Mucosa of rectum (tissue), 2 donors: ENCODE data around the gene ZNF532.
A peak's percentile ranks its signal among the peaks of the same experiment; 100 is the strongest.

ENCODE experiments used
- H3K27ac ChIP-seq, 2 donors: one replicate each; pipeline ENCODE4 v1.7.0; 2013; ENCODE audit warnings: inconsistent platforms in 2 of 2, low read depth in 2 of 2, low read length in 2 of 2
- H3K27me3 ChIP-seq, 2 donors: one replicate each; pipeline ENCODE4 v1.7.0; 2013; ENCODE audit warnings: low read length in 2 of 2; ENCODE audit not compliant: control insufficient read depth in 2 of 2, insufficient read depth in 2 of 2
- H3K36me3 ChIP-seq, 2 donors: one replicate each; pipeline ENCODE4 v1.7.0; 2013; ENCODE audit warnings: low read length in 2 of 2; ENCODE audit not compliant: control insufficient read depth in 2 of 2, insufficient read depth in 2 of 2
- H3K4me1 ChIP-seq, 2 donors: one replicate each; pipeline ENCODE4 v1.7.0; 2013; ENCODE audit warnings: low read length in 2 of 2, mild to moderate bottlenecking in 1 of 2; ENCODE audit not compliant: control insufficient read depth in 2 of 2, insufficient read depth in 2 of 2
- H3K4me3 ChIP-seq, 2 donors: one replicate each; pipeline ENCODE4 v1.7.0; 2013; ENCODE audit warnings: low read length in 2 of 2
- H3K9ac ChIP-seq, 2 donors: one replicate each; pipeline ENCODE4 v1.7.0; 2013; ENCODE audit warnings: low read length in 2 of 2, low read depth in 1 of 2, mild to moderate bottlenecking in 1 of 2
- H3K9me3 ChIP-seq, 2 donors: one replicate each; pipeline ENCODE4 v1.7.0; 2013; ENCODE audit warnings: low read length in 2 of 2; ENCODE audit not compliant: control insufficient read depth in 2 of 2
- donor health status: healthy.
- donor health status: Normal muscosa, but diverticular disease.

Gene ZNF532

DNA sequence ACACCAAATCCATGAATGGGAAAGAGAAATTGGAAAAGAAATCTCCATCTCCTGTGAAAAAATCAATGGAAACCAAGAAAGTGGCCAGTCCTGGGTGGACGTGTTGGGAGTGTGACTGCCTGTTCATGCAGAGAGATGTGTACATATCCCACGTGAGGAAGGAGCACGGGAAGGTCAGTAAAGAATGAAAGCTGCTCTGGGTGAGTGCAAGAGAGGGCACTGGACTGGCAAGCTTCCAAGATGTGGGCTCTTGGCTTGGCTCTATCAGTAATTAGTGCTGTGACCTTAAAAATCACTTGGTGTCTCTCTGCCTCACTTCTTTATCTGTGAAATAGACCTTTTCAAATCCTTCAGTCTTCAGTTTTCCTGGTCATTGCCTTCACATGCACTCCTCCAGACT is 89.0 kb downstream of the ZNF532 start:
- H3K9ac ChIP-seq = no peak overlapping the region
- H3K36me3 ChIP-seq = no peaks in the 10 kb centered on the region
- no peak overlapping the region for H3K4me3 ChIP-seq
- H3K9me3 ChIP-seq = no peaks in the 10 kb centered on the region
- H3K27me3 ChIP-seq = no peaks in the 10 kb centered on the region
- H3K27ac ChIP-seq = no peak overlapping the region
- H3K4me1 ChIP-seq = no peaks in the 10 kb centered on the region

DNA sequence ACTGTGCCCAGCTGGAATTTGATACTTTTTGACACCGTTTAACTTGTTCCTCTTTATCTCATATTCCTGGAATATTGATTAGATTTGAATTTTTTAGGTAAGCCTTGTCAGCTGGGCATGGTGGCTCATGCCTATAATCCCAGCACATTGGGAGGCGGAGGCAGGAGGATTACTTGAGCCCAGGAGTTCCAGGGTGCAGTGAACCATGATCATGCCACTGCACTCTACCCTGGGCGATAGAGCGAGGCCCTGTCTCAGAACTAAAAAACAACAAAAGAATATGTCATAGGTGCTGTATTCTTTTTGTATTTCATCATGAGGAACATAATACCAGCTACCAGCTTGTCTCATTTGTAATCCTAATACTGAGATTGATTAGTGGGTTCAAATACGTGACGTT is 90.3 kb downstream of the ZNF532 start:
- Histone ChIP-seq H3K9ac (no peak overlapping the region), H3K4me1 (no peaks in the 10 kb centered on the region), H3K27me3 (no peaks in the 10 kb centered on the region), H3K27ac (no peak overlapping the region), H3K9me3 (no peaks in the 10 kb centered on the region), H3K36me3 (no peaks in the 10 kb centered on the region), H3K4me3 (no peak overlapping the region)

DNA sequence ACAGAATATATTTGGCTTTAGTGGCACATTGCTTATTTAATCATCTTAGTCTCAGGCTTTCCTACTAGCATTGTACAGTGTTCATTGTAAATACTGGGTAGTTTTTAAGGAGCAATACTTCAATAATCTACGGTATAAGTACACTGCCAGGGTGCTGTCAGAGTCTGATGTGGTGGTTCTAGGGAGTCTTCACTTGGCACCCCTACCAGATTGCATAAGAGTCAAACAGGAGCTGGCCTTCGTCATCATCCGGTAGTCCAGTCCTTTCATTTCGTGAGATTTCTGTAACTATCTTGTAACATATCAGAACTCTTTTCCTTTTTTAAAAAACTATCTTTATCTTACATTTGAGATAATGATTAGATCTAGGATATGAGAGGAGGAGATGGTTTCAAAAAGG is 91.1 kb downstream of the ZNF532 start:
- Histone ChIP-seq H3K27me3 (no peaks in the 10 kb centered on the region), H3K36me3 (no peaks in the 10 kb centered on the region), H3K27ac (no peak overlapping the region), H3K4me3 (no peak overlapping the region), H3K9ac (no peak overlapping the region), H3K4me1 (no peaks in the 10 kb centered on the region), H3K9me3 (no peaks in the 10 kb centered on the region)

GRCh38 chr18:58958628-58959027 is 94.0 kb downstream of the ZNF532 start:
- H3K27me3 ChIP-seq = no peaks in the 10 kb centered on the region
- no peaks in the 10 kb centered on the region for H3K4me1 ChIP-seq
- H3K36me3 ChIP-seq = no peaks in the 10 kb centered on the region
- no peak overlapping the region for H3K27ac ChIP-seq
- no peak overlapping the region for H3K4me3 ChIP-seq
- no peak overlapping the region for H3K9ac ChIP-seq
- no peaks in the 10 kb centered on the region for H3K9me3 ChIP-seq

DNA sequence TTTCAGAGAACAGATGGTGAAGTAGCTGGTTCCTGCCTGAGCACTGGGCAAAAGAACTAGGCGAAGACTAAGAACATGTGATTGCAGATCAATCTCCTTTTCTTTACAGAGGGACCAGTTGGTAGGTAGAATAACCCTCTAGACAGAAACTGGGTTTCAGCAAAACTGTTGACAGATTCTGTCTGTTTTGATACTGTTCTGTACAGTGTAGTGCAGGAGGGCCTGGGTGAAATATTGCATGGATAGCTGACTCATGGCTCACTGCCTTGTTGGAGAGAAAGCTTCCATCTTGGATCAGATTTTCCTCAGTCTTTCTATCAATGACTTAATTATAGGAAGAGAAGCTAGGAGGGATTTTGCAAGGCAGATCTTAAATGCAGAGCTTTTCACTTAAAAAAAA is 95.8 kb downstream of the ZNF532 start:
- Histone ChIP-seq H3K4me3 (no peak overlapping the region), H3K9ac (no peak overlapping the region), H3K4me1 (no peaks in the 10 kb centered on the region), H3K9me3 (no peaks in the 10 kb centered on the region), H3K27ac (no peak overlapping the region), H3K36me3 (no peaks in the 10 kb centered on the region), H3K27me3 (no peaks in the 10 kb centered on the region)

GRCh38 chr18:58960946-58961722 is 96.5 kb downstream of the ZNF532 start:
- Histone ChIP-seq H3K9ac (no peak overlapping the region), H3K27me3 (no peaks in the 10 kb centered on the region), H3K9me3 (no peaks in the 10 kb centered on the region), H3K4me3 (no peak overlapping the region), H3K36me3 (no peaks in the 10 kb centered on the region), H3K4me1 (peaks cover 0 to 3% of the 10 kb centered on the region in 2 donors), H3K27ac (no peak overlapping the region)

DNA sequence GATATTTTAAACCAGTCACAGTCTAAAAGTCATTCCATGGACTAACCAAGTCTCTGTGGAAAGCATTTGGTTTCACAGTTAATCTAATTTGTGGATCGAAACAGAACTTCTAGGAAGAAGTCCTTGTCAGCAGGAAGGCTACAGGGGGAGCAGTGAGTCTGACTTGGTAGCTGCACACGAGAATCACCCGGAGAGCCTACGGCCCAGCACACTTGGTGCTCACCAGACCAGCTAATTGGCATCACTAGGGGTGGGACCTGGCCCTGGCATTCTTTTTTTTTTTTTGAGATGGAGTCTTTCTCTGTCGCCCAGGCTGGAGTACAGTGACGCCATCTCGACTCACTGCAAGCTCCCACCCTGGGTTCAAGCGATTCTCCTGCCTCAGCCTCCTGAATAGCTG is 97.7 kb downstream of the ZNF532 start:
- Histone ChIP-seq H3K9ac (no peak overlapping the region), H3K9me3 (no peaks in the 10 kb centered on the region), H3K4me1 (peaks cover 5 to 9% of the 10 kb centered on the region in 2 donors), H3K27me3 (no peaks in the 10 kb centered on the region), H3K27ac (no peak overlapping the region), H3K4me3 (no peak overlapping the region), H3K36me3 (no peaks in the 10 kb centered on the region)

- Histone ChIP-seq H3K4me3 (no peak overlapping the region), H3K4me1 (peaks cover 9 to 16% of the 10 kb centered on the region in 2 donors), H3K36me3 (peaks cover 0 to 2% of the 10 kb centered on the region in 2 donors), H3K9me3 (no peaks in the 10 kb centered on the region), H3K27ac (peak overlapping the region; percentile 34 to 39), H3K27me3 (no peaks in the 10 kb centered on the region), H3K9ac (peak overlapping the region in 1 of 2 donors; percentile 48)
These were observed 100.8 kb downstream of the ZNF532 start for GRCh38 chr18:58965291-58966004.

GRCh38 chr18:58966005-58966677 is 101.5 kb downstream of the ZNF532 start:
- Histone ChIP-seq H3K9me3 (no peaks in the 10 kb centered on the region), H3K9ac (no peak overlapping the region), H3K27me3 (no peaks in the 10 kb centered on the region), H3K36me3 (peaks cover 0 to 2% of the 10 kb centered on the region in 2 donors), H3K4me1 (peaks cover 9 to 16% of the 10 kb centered on the region in 2 donors), H3K4me3 (no peak overlapping the region), H3K27ac (peak overlapping the region; percentile 34 to 39)

DNA sequence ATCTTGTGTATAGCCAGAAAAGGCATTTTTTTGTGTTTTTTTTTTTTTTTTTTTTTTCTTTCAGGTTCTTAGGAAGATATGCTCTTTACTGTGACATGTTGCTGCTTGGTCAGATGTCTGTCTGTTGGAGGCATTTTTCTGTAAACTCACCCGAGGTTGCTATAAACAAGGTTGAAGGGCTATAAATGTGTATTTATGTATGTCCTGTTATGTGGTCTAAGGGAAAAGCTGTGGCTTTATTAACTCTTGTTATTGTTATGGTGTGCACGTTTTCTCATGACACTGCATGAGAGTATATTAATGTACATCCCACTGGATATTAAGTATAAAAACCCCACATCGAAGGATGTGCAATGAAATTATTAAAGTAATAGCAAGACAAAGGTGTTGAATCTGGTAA is 102.0 kb downstream of the ZNF532 start:
- Histone ChIP-seq H3K4me3 (no peak overlapping the region), H3K9me3 (no peaks in the 10 kb centered on the region), H3K9ac (no peak overlapping the region), H3K36me3 (peaks cover 0 to 2% of the 10 kb centered on the region in 2 donors), H3K27ac (peak overlapping the region; percentile 43 to 52), H3K4me1 (peaks cover 9 to 16% of the 10 kb centered on the region in 2 donors), H3K27me3 (no peaks in the 10 kb centered on the region)
